ENCODE data around the gene DNAJC30.
"Not testable (repeated sequence)": the region's sequence is repeated elsewhere in the genome, so short reads cannot be mapped to it uniquely, and the experiment has no call there.

Gene DNAJC30

GRCh38 chr7:73683056-73683787 is at the start of gene DNAJC30, which contains the start of gene BUD23:
Gene DNAJC30 (minus strand): TSS chr7:73683453. CDS start chr7:73683423, 30 bp downstream.
Gene BUD23 (plus strand): TSS chr7:73683597. CDS start chr7:73683626, 29 bp downstream.
- peak; percentile 97 for DNase-seq

- no peak for DNase-seq
These were observed 49.1 kb upstream of the DNAJC30 start for GRCh38 chr7:73732397-73732796.

GRCh38 chr7:73730485-73730884 is 47.2 kb upstream of the DNAJC30 start:
- DNase-seq = no peak

GRCh38 chr7:73728551-73728950 is 45.3 kb upstream of the DNAJC30 start:
- DNase-seq = no peak

GRCh38 chr7:73727952-73728351 is 44.7 kb upstream of the DNAJC30 start:
- no peak for DNase-seq

- no peak for DNase-seq
These were observed 42.8 kb upstream of the DNAJC30 start for GRCh38 chr7:73726083-73726466.

GRCh38 chr7:73723813-73724212 is 40.6 kb upstream of the DNAJC30 start:
- no peak for DNase-seq

GRCh38 chr7:73722785-73723184 is 39.5 kb upstream of the DNAJC30 start:
- DNase-seq = no peak

GRCh38 chr7:73722182-73722581 is 38.9 kb upstream of the DNAJC30 start:
- DNase-seq = not testable (repeated sequence)

- DNase-seq = no peak
These were observed 38.1 kb upstream of the DNAJC30 start for GRCh38 chr7:73721377-73721817.

GRCh38 chr7:73720443-73720842 is 37.2 kb upstream of the DNAJC30 start:
- not testable (repeated sequence) for DNase-seq

GRCh38 chr7:73719806-73720169 is 36.5 kb upstream of the DNAJC30 start:
- DNase-seq = no peak

GRCh38 chr7:73718905-73719805 is 35.9 kb upstream of the DNAJC30 start, which contains the start of gene STX1A:
Gene STX1A (minus strand): TSS chr7:73719669. CDS start chr7:73719631, 38 bp downstream.
- peak; percentile 70 for DNase-seq

GRCh38 chr7:73718438-73718881 is 35.2 kb upstream of the DNAJC30 start:
- no peak for DNase-seq

GRCh38 chr7:73717991-73718405 is 34.7 kb upstream of the DNAJC30 start:
- peak; percentile 85 for DNase-seq

- no peak for DNase-seq
These were observed 34.0 kb upstream of the DNAJC30 start for GRCh38 chr7:73717025-73717807.

GRCh38 chr7:73716318-73716890 is 33.2 kb upstream of the DNAJC30 start:
- no peak for DNase-seq

- peak; percentile 76 for DNase-seq
These were observed 32.5 kb upstream of the DNAJC30 start for GRCh38 chr7:73715648-73716317.

GRCh38 chr7:73713319-73713718 is 30.1 kb upstream of the DNAJC30 start:
- DNase-seq = not testable (repeated sequence)

GRCh38 chr7:73712773-73713172 is 29.5 kb upstream of the DNAJC30 start:
- no peak for DNase-seq

- no peak for DNase-seq
These were observed 25.8 kb upstream of the DNAJC30 start for GRCh38 chr7:73708961-73709549.
